PFSK-1 (cell line): ENCODE measurements around the gene XKR7.

Source experiments
- POLR2AphosphoS5 ChIP-seq: IDR thresholded peaks from 2 replicates; pipeline ENCODE4 v1.6.1; 2012; ENCODE audit warnings: low read depth, mild to moderate bottlenecking, control low read depth, low read length, moderate library complexity
- SIN3A ChIP-seq: IDR thresholded peaks from 2 replicates; pipeline ENCODE4 v1.6.1; 2012; ENCODE audit warnings: mild to moderate bottlenecking, low read length, moderate library complexity, borderline replicate concordance; ENCODE audit not compliant: insufficient read depth
- TF ChIP-seq, protein P1 (sequence below), 2 experiments: IDR thresholded peaks; 2 replicates each; pipeline versions ENCODE4 v1.6.1 to v1.8.0; 2011 to 2012; ENCODE audit warnings: low read depth in 2 of 2, low read length in 2 of 2, control low read depth in 1 of 2, inconsistent platforms in 1 of 2, mild to moderate bottlenecking in 1 of 2, moderate library complexity in 1 of 2; ENCODE audit not compliant: insufficient read depth in 1 of 2

DNA sequence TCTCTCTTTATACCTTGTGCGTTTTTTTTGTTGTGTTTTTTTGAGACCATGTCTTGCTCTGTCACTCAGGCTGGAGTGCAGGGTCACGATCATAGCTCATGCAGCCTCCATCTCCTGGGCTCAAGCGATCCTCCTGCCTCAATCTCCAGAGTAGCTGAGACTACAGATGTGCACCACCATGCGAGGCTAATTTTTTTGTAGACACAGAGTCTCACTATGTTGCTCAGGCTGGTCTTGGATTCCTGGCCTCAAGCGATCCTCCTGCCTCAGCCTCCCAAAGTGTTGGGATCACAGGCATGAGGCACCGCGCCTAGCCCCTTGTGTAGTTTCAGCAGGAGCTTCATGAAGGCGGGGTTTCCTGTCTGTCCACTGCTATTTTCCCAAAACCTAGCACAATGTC, 43.4 kb upstream of the XKR7 start:
- TF ChIP-seq, protein P1, sequence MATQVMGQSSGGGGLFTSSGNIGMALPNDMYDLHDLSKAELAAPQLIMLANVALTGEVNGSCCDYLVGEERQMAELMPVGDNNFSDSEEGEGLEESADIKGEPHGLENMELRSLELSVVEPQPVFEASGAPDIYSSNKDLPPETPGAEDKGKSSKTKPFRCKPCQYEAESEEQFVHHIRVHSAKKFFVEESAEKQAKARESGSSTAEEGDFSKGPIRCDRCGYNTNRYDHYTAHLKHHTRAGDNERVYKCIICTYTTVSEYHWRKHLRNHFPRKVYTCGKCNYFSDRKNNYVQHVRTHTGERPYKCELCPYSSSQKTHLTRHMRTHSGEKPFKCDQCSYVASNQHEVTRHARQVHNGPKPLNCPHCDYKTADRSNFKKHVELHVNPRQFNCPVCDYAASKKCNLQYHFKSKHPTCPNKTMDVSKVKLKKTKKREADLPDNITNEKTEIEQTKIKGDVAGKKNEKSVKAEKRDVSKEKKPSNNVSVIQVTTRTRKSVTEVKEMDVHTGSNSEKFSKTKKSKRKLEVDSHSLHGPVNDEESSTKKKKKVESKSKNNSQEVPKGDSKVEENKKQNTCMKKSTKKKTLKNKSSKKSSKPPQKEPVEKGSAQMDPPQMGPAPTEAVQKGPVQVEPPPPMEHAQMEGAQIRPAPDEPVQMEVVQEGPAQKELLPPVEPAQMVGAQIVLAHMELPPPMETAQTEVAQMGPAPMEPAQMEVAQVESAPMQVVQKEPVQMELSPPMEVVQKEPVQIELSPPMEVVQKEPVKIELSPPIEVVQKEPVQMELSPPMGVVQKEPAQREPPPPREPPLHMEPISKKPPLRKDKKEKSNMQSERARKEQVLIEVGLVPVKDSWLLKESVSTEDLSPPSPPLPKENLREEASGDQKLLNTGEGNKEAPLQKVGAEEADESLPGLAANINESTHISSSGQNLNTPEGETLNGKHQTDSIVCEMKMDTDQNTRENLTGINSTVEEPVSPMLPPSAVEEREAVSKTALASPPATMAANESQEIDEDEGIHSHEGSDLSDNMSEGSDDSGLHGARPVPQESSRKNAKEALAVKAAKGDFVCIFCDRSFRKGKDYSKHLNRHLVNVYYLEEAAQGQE (IDR thresholded peaks at IDR 0.05; ENCODE audit: insufficient read depth in 1 of 2, low read depth in 2 of 2, low read length in 2 of 2), result no peak
- no peak for TF ChIP-seq POLR2AphosphoS5
- TF ChIP-seq SIN3A, result no peak
